Activated T-helper 1 cell treated with anti-CD3 and anti-CD28 coated beads, Interleukin-12 subunit alpha, Interleukin-12 subunit beta, Interleukin-2, Interleukin-4 antibody, amounts not matched to agents 30 ng/mL and 10 ng/mL and 1 ng/mL, durations not matched to agents 14 hours and 24 hours and 36 hours (primary cell): Measurements from ENCODE around the gene DNAJC9. TPM values are rescaled to one million over a fixed set of nuclear protein-coding genes. Genes with fewer than 3 reads are reported as not detected.
A peak's percentile ranks its signal among the peaks of the same experiment; 100 is the strongest.
"Not testable (repeated sequence)": the region's sequence is repeated elsewhere in the genome, so short reads cannot be mapped to it uniquely, and the experiment has no call there.

Source experiments
- DNase-seq: peaks from one replicate; pipeline ENCODE4 v3.0.0; 2021; ENCODE audit warnings: low spot score
- H3K27ac Mint-ChIP-seq: one replicate; pipeline ENCODE4 v1.8.0; 2021; ENCODE audit warnings: mild to moderate bottlenecking, mixed read lengths
- H3K27me3 Mint-ChIP-seq: one replicate; pipeline ENCODE4 v1.8.0; 2022; ENCODE audit warnings: mild to moderate bottlenecking, moderate library complexity, mixed read lengths; ENCODE audit not compliant: insufficient read depth
- H3K36me3 Mint-ChIP-seq: one replicate; pipeline ENCODE4 v1.8.0; 2021; ENCODE audit warnings: low read depth, mixed read lengths
- H3K4me1 Mint-ChIP-seq: one replicate; pipeline ENCODE4 v1.8.0; 2021; ENCODE audit warnings: low read depth, mixed read lengths
- H3K4me3 Mint-ChIP-seq: one replicate; pipeline ENCODE4 v1.8.0; 2021; ENCODE audit warnings: mild to moderate bottlenecking, moderate library complexity, mixed read lengths
- H3K9me3 Mint-ChIP-seq: one replicate; pipeline ENCODE4 v1.8.0; 2021; ENCODE audit warnings: mixed read lengths
- intact Hi-C: fragments of 100-400 bp; cut with micrococcal nuclease; formaldehyde crosslinking; loops from one replicate; pipeline ENCODE4 v1.15.1; 2024
- total RNA-seq: library from RNA; stranded (reverse); gene quantifications from 2 replicates; pipeline ENCODE4 v1.2.3, GENCODE V29; 2022

DNAJC9 gene
- total RNA-seq, result 55.4 and 55.5 TPM in 2 replicates

GRCh38 chr10:73246646-73247508, at the start of gene DNAJC9:
Gene DNAJC9, minus strand, starts transcription at chr10:73247255. Its CDS starts 66 bp downstream, at chr10:73247189.
- no peaks in the 10 kb centered on the region for H3K27me3 Mint-ChIP-seq
- H3K27ac Mint-ChIP-seq, result peak within 1 kb of the TSS; percentile 95
- intact Hi-C loops, result loop anchor here (1.0 to 10.0 kb wide), 6 partner anchors 135 to 1865 kb away; partner anchors contain the start of genes ANXA7, CHCHD1, NUDT13 and SAMD8
- DNase-seq, result peak; percentile 96
- peak within 1 kb of the TSS; percentile 97 for H3K4me3 Mint-ChIP-seq
- peaks cover 66% of the 10 kb centered on the region for H3K36me3 Mint-ChIP-seq
- peaks cover 66% of the 10 kb centered on the region for H3K4me1 Mint-ChIP-seq
- H3K9me3 Mint-ChIP-seq, result no peaks in the 10 kb centered on the region

GRCh38 chr10:73293461-73293860, 46.4 kb upstream of the DNAJC9 start:
- Mint-ChIP-seq H3K27ac (no peak overlapping the region), H3K4me3 (no peak overlapping the region), H3K9me3 (peaks cover 9% of the 10 kb centered on the region)

GRCh38 chr10:73289958-73290357, 42.9 kb upstream of the DNAJC9 start:
- H3K4me1 Mint-ChIP-seq, result no peaks in the 10 kb centered on the region
- intact Hi-C loops, result no loop called here
- peaks cover 9% of the 10 kb centered on the region for H3K9me3 Mint-ChIP-seq
- peaks cover 1% of the 10 kb centered on the region for H3K27me3 Mint-ChIP-seq
- DNase-seq, result no peak
- H3K36me3 Mint-ChIP-seq, result peaks cover 2% of the 10 kb centered on the region
- H3K27ac Mint-ChIP-seq, result no peak overlapping the region
- H3K4me3 Mint-ChIP-seq, result no peak overlapping the region

More at GRCh38 chr10:73293461-73293860, 46.4 kb upstream of the DNAJC9 start:
- no peak for DNase-seq
- peaks cover 2% of the 10 kb centered on the region for H3K36me3 Mint-ChIP-seq
- intact Hi-C loops, result no loop called here
- no peaks in the 10 kb centered on the region for H3K4me1 Mint-ChIP-seq
- peaks cover 9% of the 10 kb centered on the region for H3K27me3 Mint-ChIP-seq

GRCh38 chr10:73287441-73287840, 40.4 kb upstream of the DNAJC9 start:
- Mint-ChIP-seq H3K9me3 (peaks cover 9% of the 10 kb centered on the region), H3K4me1 (no peaks in the 10 kb centered on the region), H3K27me3 (peaks cover 6% of the 10 kb centered on the region), H3K36me3 (peaks cover 2% of the 10 kb centered on the region), H3K27ac (no peak overlapping the region), H3K4me3 (no peak overlapping the region)
- intact Hi-C loops, result no loop called here
- no peak for DNase-seq

GRCh38 chr10:73281097-73281496, 34.0 kb upstream of the DNAJC9 start:
- Mint-ChIP-seq H3K27me3 (peaks cover 4% of the 10 kb centered on the region), H3K4me1 (no peaks in the 10 kb centered on the region), H3K36me3 (no peaks in the 10 kb centered on the region), H3K27ac (no peak overlapping the region), H3K4me3 (no peak overlapping the region), H3K9me3 (no peaks in the 10 kb centered on the region)
- DNase-seq, result no peak
- intact Hi-C loops, result no loop called here

GRCh38 chr10:73264423-73264822, 17.4 kb upstream of the DNAJC9 start:
- H3K9me3 Mint-ChIP-seq, result peaks cover under 1% of the 10 kb centered on the region
- intact Hi-C loops, result loop anchor here (1.0 to 5.0 kb wide), 2 partner anchors 218 to 380 kb away; no protein-coding TSS in a partner anchor
- H3K36me3 Mint-ChIP-seq, result no peaks in the 10 kb centered on the region
- no peak for DNase-seq
- H3K27ac Mint-ChIP-seq, result no peak overlapping the region
- H3K4me3 Mint-ChIP-seq, result no peak overlapping the region
- peaks cover 17% of the 10 kb centered on the region for H3K27me3 Mint-ChIP-seq
- H3K4me1 Mint-ChIP-seq, result peaks cover 10% of the 10 kb centered on the region

- intact Hi-C loops, result loop anchor here (1.0 to 5.0 kb wide), 2 partner anchors 218 to 380 kb away; no protein-coding TSS in a partner anchor
- Mint-ChIP-seq H3K36me3 (no peaks in the 10 kb centered on the region), H3K27ac (no peak overlapping the region), H3K27me3 (peaks cover 15% of the 10 kb centered on the region), H3K4me1 (peaks cover 10% of the 10 kb centered on the region), H3K9me3 (peaks cover 6% of the 10 kb centered on the region), H3K4me3 (no peak overlapping the region)
- no peak for DNase-seq
These were observed 16.8 kb upstream of the DNAJC9 start for GRCh38 chr10:73263693-73264347.

- Mint-ChIP-seq H3K4me1 (peaks cover 10% of the 10 kb centered on the region), H3K27me3 (peaks cover 10% of the 10 kb centered on the region), H3K4me3 (no peak overlapping the region), H3K27ac (no peak overlapping the region), H3K36me3 (no peaks in the 10 kb centered on the region), H3K9me3 (peaks cover 7% of the 10 kb centered on the region)
- intact Hi-C loops, result loop anchor here (5.0 kb wide), 1 partner anchor 219 kb away; no protein-coding TSS in a partner anchor
- DNase-seq, result no peak
These were observed 16.0 kb upstream of the DNAJC9 start for GRCh38 chr10:73262880-73263555.

- no peaks in the 10 kb centered on the region for H3K36me3 Mint-ChIP-seq
- peaks cover 10% of the 10 kb centered on the region for H3K4me1 Mint-ChIP-seq
- H3K27me3 Mint-ChIP-seq, result peaks cover 9% of the 10 kb centered on the region
- no peak overlapping the region for H3K27ac Mint-ChIP-seq
- H3K9me3 Mint-ChIP-seq, result peaks cover 7% of the 10 kb centered on the region
- no peak for DNase-seq
- no peak overlapping the region for H3K4me3 Mint-ChIP-seq
- intact Hi-C loops, result loop anchor here (5.0 kb wide), 1 partner anchor 220 kb away; no protein-coding TSS in a partner anchor
These were observed 15.2 kb upstream of the DNAJC9 start for GRCh38 chr10:73262105-73262730.

- Mint-ChIP-seq H3K9me3 (peaks cover 7% of the 10 kb centered on the region), H3K27ac (no peak overlapping the region), H3K36me3 (no peaks in the 10 kb centered on the region), H3K4me3 (no peak overlapping the region), H3K27me3 (peaks cover 6% of the 10 kb centered on the region), H3K4me1 (peaks cover 10% of the 10 kb centered on the region)
- intact Hi-C loops, result loop anchor here (5.0 kb wide), 1 partner anchor 221 kb away; no protein-coding TSS in a partner anchor
- no peak for DNase-seq
These were observed 14.4 kb upstream of the DNAJC9 start for GRCh38 chr10:73261362-73261995.

GRCh38 chr10:73258612-73259011, 11.6 kb upstream of the DNAJC9 start:
- H3K4me3 Mint-ChIP-seq, H3K27ac Mint-ChIP-seq: not testable (repeated sequence)

GRCh38 chr10:73253225-73253555, 6.1 kb upstream of the DNAJC9 start:
- no peaks in the 10 kb centered on the region for H3K9me3 Mint-ChIP-seq
- no peaks in the 10 kb centered on the region for H3K27me3 Mint-ChIP-seq
- H3K4me3 Mint-ChIP-seq, result peak overlapping the region; percentile 97
- peaks cover 29% of the 10 kb centered on the region for H3K36me3 Mint-ChIP-seq
- H3K27ac Mint-ChIP-seq, result peak overlapping the region; percentile 95
- intact Hi-C loops, result loop anchor here (5.0 kb wide), 1 partner anchor 489 kb away; the partner anchor contains the start of gene SEC24C
- no peak for DNase-seq
- H3K4me1 Mint-ChIP-seq, result peaks cover 35% of the 10 kb centered on the region

More at GRCh38 chr10:73258612-73259011, 11.6 kb upstream of the DNAJC9 start:
- H3K27me3 Mint-ChIP-seq, DNase-seq, H3K4me1 Mint-ChIP-seq, H3K9me3 Mint-ChIP-seq, H3K36me3 Mint-ChIP-seq, intact Hi-C loops: not testable (repeated sequence)
